K562 (cell line): ENCODE measurements around the gene SVIL. TPM values are rescaled to one million over a fixed set of nuclear protein-coding genes. Genes with fewer than 3 reads are reported as not detected.

ENCODE experiments used
- ATAC-seq: fragments of 200-7000 bp; cut with Tn5 transposase; 3 replicates; pipeline ENCODE4 v1.9.1; 2020; ENCODE audit warnings: moderate library complexity
- BruUV-seq: library from RNA; stranded (reverse); fragments of 400-500 nt; replicated peaks from 2 replicates; lab custom pipeline; 2021; lab: Mats Ljungman, UMichigan
- CTCF ChIA-PET: fragments of 300-600 bp; formaldehyde crosslinking; extraction: SDS; loops from one replicate; lab custom pipeline; 2021; ENCODE audit warnings: low intra/inter-chr PET ratio; lab: Yijun Ruan, JAX
- POLR2A ChIA-PET: fragments of 300-600, 350-650 bp; sonication (Branson Sonifier 250); formaldehyde crosslinking; extraction: SDS; loops from one replicate; lab custom pipeline; 2021; ENCODE audit warnings: antibody characterized with exemption, inconsistent platforms; lab: Yijun Ruan, JAX
- DNase-seq, 4 experiments: peaks; one replicate each; pipeline versions ENCODE4 v3.0.0 to v3.0.0-alpha.2; 2011 to 2018; ENCODE audit warnings: low spot score in 3 of 4, mixed read lengths in 3 of 4; ENCODE audit errors: extremely low read depth in 1 of 4
- FAIRE-seq: peaks from 2 replicates; lab custom pipeline; 2011; peaks lifted over from hg19 to GRCh38; lab: Jason Lieb, UNC
- H2AFZ ChIP-seq: 2 replicates; pipeline ENCODE4 v1.6.0; 2011; ENCODE audit warnings: low read depth, low read length, control low read depth, inconsistent platforms
- H3K27ac ChIP-seq: fragments of 200-600 bp; 3 replicates; pipeline ENCODE4 v1.8.0; 2011; ENCODE audit warnings: low read depth, mild to moderate bottlenecking, control low read depth, inconsistent platforms, low read length, moderate library complexity, mixed read lengths; ENCODE audit errors: extremely low read depth
- H3K27me3 ChIP-seq, 2 experiments: fragments of 300-600 bp in 1 of 2; 2 replicates in 1 of 2; 3 replicates in 1 of 2; pipeline versions ENCODE4 v1.6.0 to v1.8.0; 2011; ENCODE audit warnings: inconsistent platforms in 2 of 2, low read length in 2 of 2, mild to moderate bottlenecking in 1 of 2, mixed read lengths in 1 of 2, moderate library complexity in 1 of 2; ENCODE audit not compliant: control insufficient read depth in 2 of 2, insufficient read depth in 2 of 2
- H3K36me3 ChIP-seq: fragments of 300-600 bp; 3 replicates; pipeline ENCODE4 v1.8.0; 2011; ENCODE audit warnings: mild to moderate bottlenecking, low read length, inconsistent platforms; ENCODE audit not compliant: control insufficient read depth, insufficient read depth
- H3K4me1 ChIP-seq, 2 experiments: fragments of 200-600 bp in 1 of 2; replicated peaks in 1 of 2; 2 replicates in 1 of 2; 3 replicates in 1 of 2; pipeline versions ENCODE4 v1.5.1 to v1.8.0; 2011; ENCODE audit warnings: inconsistent platforms in 2 of 2, low read length in 2 of 2, mild to moderate bottlenecking in 1 of 2, mixed read lengths in 1 of 2, moderate library complexity in 1 of 2; ENCODE audit not compliant: control insufficient read depth in 2 of 2, insufficient read depth in 2 of 2
- H3K4me2 ChIP-seq: 2 replicates; pipeline ENCODE4 v1.6.1; 2011; ENCODE audit warnings: low read length, control low read depth, inconsistent platforms, mixed read lengths; ENCODE audit not compliant: insufficient read depth
- H3K4me3 ChIP-seq: fragments of 200-600 bp; sonication (generic), shearing (Covaris generic); 2 replicates; pipeline ENCODE4 v1.5.1; 2016; ENCODE audit warnings: control low read depth, inconsistent platforms
- H3K79me2 ChIP-seq: fragments of 200-600 bp; 3 replicates; pipeline ENCODE4 v1.8.0; 2011; ENCODE audit warnings: low read length, inconsistent platforms; ENCODE audit not compliant: control insufficient read depth, insufficient read depth
- H3K9ac ChIP-seq, 2 experiments: 2 replicates each; pipeline versions ENCODE4 v1.6.0 to v1.6.1; 2011; ENCODE audit warnings: low read depth in 2 of 2, low read length in 2 of 2, control low read depth in 1 of 2, inconsistent platforms in 1 of 2, mild to moderate bottlenecking in 1 of 2, mixed read lengths in 1 of 2; ENCODE audit not compliant: insufficient read depth in 1 of 2
- H3K9me1 ChIP-seq: one replicate; pipeline ENCODE4 v1.6.0; 2011; ENCODE audit warnings: inconsistent platforms, mild to moderate bottlenecking, low read length, moderate library complexity; ENCODE audit not compliant: control insufficient read depth, insufficient read depth
- H3K9me3 ChIP-seq: replicated peaks from 2 replicates; pipeline ENCODE4 v1.5.1; 2011; ENCODE audit warnings: low read depth, low read length, inconsistent platforms; ENCODE audit not compliant: control insufficient read depth, insufficient read depth
- H4K20me1 ChIP-seq: replicated peaks from 2 replicates; pipeline ENCODE4 v1.6.1; 2011; ENCODE audit warnings: low read length, inconsistent platforms, mixed read lengths; ENCODE audit not compliant: control insufficient read depth, insufficient read depth
- BACH1 ChIP-seq: fragments of 200-800 bp; sonication (Bioruptor generic); IDR thresholded peaks from 2 replicates; pipeline ENCODE4 v1.6.1; 2016; ENCODE audit warnings: missing genetic modification characterization, missing compliant biosample characterization
- CEBPG ChIP-seq, 3 experiments: fragments of 200-800 bp in 1 of 3; sonication (Bioruptor generic) in 1 of 3; sonication (generic) in 1 of 3; formaldehyde crosslinking in 1 of 3; IDR thresholded peaks in 2 of 3; conservative IDR thresholded peaks in 1 of 3; 2 replicates each; pipeline versions ENCODE4 v1.6.1 to v1.8.0; 2016 to 2022; ENCODE audit warnings: missing compliant biosample characterization in 2 of 3, missing genetic modification characterization in 2 of 3, mild to moderate bottlenecking in 1 of 3, missing genetic modification reagents in 1 of 3
- HNRNPLL ChIP-seq: fragments of 200-400 bp; formaldehyde crosslinking; IDR thresholded peaks from 2 replicates; pipeline ENCODE4 v1.6.1; 2017; ENCODE audit warnings: low read length, low read depth, mild to moderate bottlenecking; ENCODE audit not compliant: poor library complexity, severe bottlenecking
- MYC ChIP-seq, 2 experiments: fragments of 250-450 bp in 1 of 2; sonication (Bioruptor Pico) in 1 of 2; IDR thresholded peaks; 2 replicates each; pipeline versions ENCODE4 v1.5.1 to v1.6.1; 2012 to 2021; ENCODE audit warnings: low read depth in 2 of 2, borderline replicate concordance in 1 of 2, improper control_type of control experiment in 1 of 2, low read length in 1 of 2, mild to moderate bottlenecking in 1 of 2, moderate library complexity in 1 of 2
- WGBS: fragments of 100-300 bp; shearing (Covaris generic); methylation state at CpG from one replicate; pipeline ENCODE4 v1.1.6; 2016; ENCODE audit warnings: low coverage, mixed read lengths; ENCODE audit not compliant: insufficient coverage; ENCODE audit errors: missing lambda C conversion rate; 5-methylcytosine and 5-hydroxymethylcytosine counted together
- in situ Hi-C: fragments of 300-500 bp; cut with MboI; formaldehyde crosslinking; loops from 4 replicates; pipeline ENCODE4 v1.15.0; 2018; ENCODE audit warnings: inconsistent platforms, mixed read lengths
- intact Hi-C: fragments of 100-400 bp; cut with micrococcal nuclease; formaldehyde crosslinking; loops from 2 replicates; pipeline ENCODE4 v1.14.2; 2022
- polyA plus RNA-seq, 8 experiments: library from polyadenylated mRNA; depleted of rRNA in 4 of 8; stranded (reverse) in 5 of 8; unstranded in 3 of 8; fragments of >200 nt; fragmentation: Nextera tagmentation in 2 of 8; fragmentation: Illumina TruSeq in 1 of 8; extraction: Ambion mirVana in 2 of 8; extraction: Trizol in 1 of 8; gene quantifications; 2 replicates each; pipeline versions ENCODE4 v1.2.1 to v1.2.3, GENCODE V29; 2011 to 2014; ENCODE audit warnings: inconsistent platforms in 1 of 8, missing spikeins in 1 of 8
- total RNA-seq, 7 experiments: library from RNA; depleted of rRNA in 6 of 7; stranded (reverse); fragments of >200 nt in 6 of 7; fragmentation: Illumina TruSeq in 2 of 7; extraction: Trizol in 2 of 7; gene quantifications; 2 replicates each; pipeline versions ENCODE4 v1.2.1 to v1.2.3, GENCODE V29; 2011 to 2021; ENCODE audit warnings: low replicate concordance in 1 of 7

Gene SVIL
- total and polyA plus RNA-seq, 9 of the 15 experiments (the other 6 are each of a cell fraction or from before 2014, with no cell fraction given), result under 0.01 to 0.18 (median 0.05) TPM; not detected in 3

DNA sequence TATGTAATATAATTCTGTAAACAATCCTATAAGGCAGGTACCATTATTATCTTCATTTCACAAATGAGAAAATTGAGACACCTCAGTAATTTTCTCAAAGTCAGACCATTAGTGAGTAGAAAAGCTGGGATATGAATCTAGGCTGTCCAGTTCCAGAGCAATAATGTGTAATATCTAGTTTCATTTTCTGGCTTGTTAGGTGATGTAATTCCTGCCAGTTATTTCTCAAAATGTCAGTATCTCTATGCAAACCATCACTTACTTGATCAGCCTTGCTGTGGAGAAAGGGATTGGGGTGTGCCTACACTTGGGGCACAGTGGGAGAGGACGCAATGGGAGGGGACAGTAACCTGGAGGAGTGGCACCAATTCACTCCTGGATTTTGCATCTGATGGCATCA lies 188.4 kb downstream of the SVIL start:
- Histone ChIP-seq H3K4me2 (no peak overlapping the region), H3K27ac (no peak overlapping the region), H2AFZ (no peak overlapping the region), H3K79me2 (no peaks in the 10 kb centered on the region), H3K9me3 (no peaks in the 10 kb centered on the region), H3K9me1 (no peaks in the 10 kb centered on the region), H3K36me3 (no peaks in the 10 kb centered on the region; the same call in 2 of the 3 replicates), H3K4me1 (0 out of 5 replicates have a peak, but pooled peaks cover 0 to 3% of the 10 kb centered on the region in 2 experiments), H3K27me3 (no peaks in the 10 kb centered on the region), H3K9ac (no peak overlapping the region), H4K20me1 (peaks cover 5% of the 10 kb centered on the region), H3K4me3 (no peak overlapping the region)
- TF ChIP-seq BACH1 (tag) (peak; percentile 26; the same call in 1 of the 2 replicates), HNRNPLL (no peak), CEBPG (CRISPR knock-in tag; IDR thresholded peaks at IDR 0.05) (no peak), CEBPG (tag; conservative IDR thresholded peaks at IDR 0.05 in 1 of 2, IDR thresholded peaks at IDR 0.05 in 1 of 2) (peak; percentile 64 to 77), MYC (IDR thresholded peaks at IDR 0.05; ENCODE audit: low read depth, low read length) (0 out of 2 replicates have a peak, but pooled peaks have one; percentile 16), MYC (CRISPR knock-in tag; IDR thresholded peaks at IDR 0.05; ENCODE audit: borderline replicate concordance, low read depth) (no peak)
- ATAC-seq (no peak), DNase-seq (no peak), FAIRE-seq (no peak)
- intact Hi-C loops (loop anchor here (5.0 kb wide), 1 partner anchor 69 kb away; no protein-coding TSS in a partner anchor), in situ Hi-C loops (no loop called here)
- ChIA-PET CTCF (no interaction called here), POLR2A (no interaction called here)
- BruUV-seq, result no TSS peak
- WGBS, result 80% methylated on average over 1 of the region's 1 CpG
